ENCODE results near the gene WIPF2.

Gene WIPF2, protein sequence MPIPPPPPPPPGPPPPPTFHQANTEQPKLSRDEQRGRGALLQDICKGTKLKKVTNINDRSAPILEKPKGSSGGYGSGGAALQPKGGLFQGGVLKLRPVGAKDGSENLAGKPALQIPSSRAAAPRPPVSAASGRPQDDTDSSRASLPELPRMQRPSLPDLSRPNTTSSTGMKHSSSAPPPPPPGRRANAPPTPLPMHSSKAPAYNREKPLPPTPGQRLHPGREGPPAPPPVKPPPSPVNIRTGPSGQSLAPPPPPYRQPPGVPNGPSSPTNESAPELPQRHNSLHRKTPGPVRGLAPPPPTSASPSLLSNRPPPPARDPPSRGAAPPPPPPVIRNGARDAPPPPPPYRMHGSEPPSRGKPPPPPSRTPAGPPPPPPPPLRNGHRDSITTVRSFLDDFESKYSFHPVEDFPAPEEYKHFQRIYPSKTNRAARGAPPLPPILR

GRCh38 chr17:40218740-40219593 lies at the start of gene WIPF2:
Gene WIPF2 (plus strand): TSS chr17:40219304. CDS start chr17:40256460, 37,156 bp downstream.
- peak; percentile 96 for DNase-seq (ENCODE audit: low spot score)

DNA sequence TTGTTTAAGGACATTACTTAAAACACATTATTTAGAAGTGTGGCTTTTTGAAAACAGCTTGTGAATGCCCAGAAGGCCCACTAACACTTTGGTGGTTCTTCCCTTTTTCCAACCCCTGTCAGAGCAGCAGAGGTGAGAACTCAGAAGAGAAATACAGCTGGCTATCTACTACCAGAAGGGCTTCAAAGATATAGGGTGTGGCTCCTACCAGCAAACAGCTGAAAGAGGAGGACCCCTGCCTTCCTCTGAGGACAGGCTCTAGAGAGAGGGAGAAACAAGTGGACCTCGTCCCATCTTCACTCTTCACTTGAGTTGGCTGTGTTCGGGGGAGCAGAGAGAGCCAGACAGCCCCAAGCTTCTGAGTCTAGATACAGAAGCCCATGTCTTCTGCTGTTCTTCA lies 48.8 kb upstream of the WIPF2 start:
- no peak for DNase-seq (ENCODE audit: low spot score)

GRCh38 chr17:40171750-40172149 lies 47.4 kb upstream of the WIPF2 start:
- DNase-seq (ENCODE audit: low spot score), result no peak

DNA sequence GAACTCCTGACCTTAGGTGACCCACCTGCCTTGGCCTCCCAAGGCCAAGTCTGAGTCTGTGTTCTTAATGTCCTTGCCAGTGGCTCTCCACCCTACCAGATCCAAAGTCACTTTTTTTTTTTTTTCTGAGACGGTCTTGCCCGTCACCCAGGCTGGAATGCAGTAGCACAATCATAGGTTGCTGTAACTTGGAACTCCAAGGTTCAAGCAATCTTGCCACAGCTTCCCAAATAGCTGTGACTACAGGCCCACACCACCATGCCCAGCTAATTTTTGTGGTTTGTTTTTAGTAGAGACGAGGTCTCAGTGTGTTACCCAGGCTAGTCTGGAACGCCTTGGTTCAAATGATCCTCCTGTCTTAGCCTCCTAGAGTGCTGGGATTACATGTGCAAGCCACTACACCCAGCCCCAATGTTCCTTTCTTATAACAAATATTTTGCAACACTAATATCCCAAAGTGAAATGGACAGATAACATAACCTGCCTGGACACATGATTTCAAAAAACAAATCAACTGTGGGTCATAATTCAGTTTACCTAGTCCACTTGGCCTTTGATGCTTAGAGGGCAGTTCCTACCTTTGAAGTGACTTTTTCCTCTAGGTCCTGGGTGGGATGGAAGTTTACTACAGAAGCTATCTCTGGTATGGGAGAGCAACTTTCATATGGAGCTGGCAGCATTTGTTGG lies 45.9 kb upstream of the WIPF2 start:
- DNase-seq (ENCODE audit: low spot score), result no peak

GRCh38 chr17:40173778-40174135 lies 45.3 kb upstream of the WIPF2 start:
- DNase-seq (ENCODE audit: low spot score), result no peak

DNA sequence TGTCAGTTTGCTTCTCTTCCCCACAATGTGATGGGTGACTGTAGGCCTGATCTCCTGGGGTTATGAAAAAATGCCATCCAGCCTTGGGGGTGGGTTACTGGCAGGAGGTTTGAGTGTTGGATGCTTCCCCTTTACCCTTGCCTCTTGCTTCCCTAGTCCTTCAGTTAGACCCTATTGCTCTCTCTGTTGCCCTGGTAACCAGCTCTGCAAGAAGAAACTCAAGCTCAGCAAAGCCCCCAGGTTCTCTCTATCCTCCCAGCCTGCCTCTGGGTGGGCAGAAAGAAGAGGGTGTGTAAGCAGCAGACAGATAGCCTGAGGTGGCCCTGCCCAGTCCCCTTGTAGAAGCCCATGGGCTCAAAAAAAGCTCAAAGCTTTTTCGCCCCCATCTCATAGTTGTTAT lies 44.6 kb upstream of the WIPF2 start:
- no peak for DNase-seq (ENCODE audit: low spot score)

DNA sequence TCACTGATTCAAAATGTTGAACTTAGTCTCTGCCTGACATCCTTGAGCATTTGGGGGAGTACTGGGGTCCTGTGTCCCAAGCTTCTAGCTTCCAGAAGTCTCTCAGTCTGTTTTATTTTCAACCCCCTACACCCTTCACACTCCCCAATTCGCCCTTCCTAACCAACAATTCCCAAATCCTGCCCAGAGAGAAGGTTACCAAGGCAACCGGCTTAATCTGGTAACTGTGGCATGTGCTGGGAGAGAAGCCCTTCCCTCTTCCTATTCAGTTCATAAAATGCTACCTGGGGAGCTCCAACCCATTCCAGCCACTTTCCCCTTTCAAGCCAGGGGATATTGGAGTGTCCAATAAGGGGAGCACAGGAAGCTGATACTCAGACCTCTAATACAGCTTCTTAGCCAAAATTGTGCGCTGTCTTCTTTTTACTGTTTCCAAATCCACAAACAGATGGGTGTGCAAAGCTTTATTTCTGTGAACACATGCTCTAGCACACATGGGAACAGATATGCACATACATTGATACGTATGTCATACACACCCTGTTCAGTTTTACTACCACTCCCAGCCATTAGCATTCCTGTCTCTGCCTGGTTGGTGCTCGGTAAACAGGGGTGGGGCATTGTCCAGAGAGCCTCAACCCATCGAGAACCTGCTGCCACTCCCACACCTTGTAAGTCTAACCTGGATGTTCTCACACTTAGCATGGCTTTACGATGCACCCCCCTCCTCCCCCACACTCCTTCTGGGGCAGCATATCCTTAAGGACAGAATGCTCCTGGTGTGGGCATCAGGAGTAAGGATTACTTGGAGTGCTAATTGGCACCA lies 43.0 kb upstream of the WIPF2 start:
- DNase-seq (ENCODE audit: low spot score), result no peak

DNA sequence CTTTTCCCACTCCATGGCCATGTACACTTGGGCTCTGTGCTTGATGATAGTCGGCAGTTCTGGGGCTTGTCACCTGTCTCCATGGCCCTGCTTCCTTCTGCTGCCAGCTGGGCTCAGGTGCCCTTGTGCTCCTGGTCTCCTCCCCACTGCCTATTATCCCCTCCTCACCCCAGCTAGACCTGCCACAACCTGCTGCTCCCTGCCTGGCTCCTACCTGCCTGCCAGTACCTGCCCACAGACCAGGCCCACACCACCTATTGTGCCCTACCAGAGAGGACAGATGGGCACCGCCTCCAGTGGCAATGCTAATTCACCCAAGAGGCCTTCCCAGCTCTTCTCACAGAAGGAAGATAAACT lies 42.4 kb upstream of the WIPF2 start:
- DNase-seq (ENCODE audit: low spot score), result no peak

DNA sequence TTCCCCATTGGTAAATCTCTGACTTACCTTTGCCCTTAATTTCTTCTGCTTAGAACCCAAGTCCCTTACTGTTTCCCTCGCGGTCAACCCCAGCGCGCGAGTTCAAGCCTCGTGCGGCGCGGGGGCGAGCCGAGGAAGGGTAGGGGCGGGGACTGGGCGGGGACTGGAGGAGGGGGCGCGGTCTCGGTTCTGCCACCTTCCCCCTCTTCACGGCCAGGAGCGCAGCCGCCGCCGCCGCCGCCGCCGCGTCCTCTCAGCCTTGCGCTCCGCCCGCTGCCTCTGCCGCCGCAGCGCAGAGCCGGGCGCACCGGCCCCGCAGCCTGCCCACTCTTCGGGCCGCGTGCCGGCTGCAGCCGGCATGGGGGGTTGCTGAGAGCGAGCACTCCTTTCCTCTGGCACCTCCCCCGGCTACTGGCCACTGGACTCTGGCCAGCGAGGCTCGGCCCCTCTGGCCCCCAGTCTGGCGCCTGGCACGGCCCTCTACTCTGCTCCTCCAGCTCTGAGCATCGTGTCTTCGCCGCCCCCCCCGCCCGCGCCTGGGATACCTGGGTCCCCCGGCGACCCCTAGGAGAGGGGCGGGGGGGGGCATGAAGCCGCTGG lies 41.7 kb upstream of the WIPF2 start, which contains the start of gene RAPGEFL1:
Gene RAPGEFL1, plus strand, starts transcription at position 196 of the 600 bp plus-strand sequence. Its CDS starts 392 bp downstream, at position 588.
- peak; percentile 84 for DNase-seq (ENCODE audit: low spot score)

- DNase-seq (ENCODE audit: low spot score), result no peak
Measured at GRCh38 chr17:40178021-40178601, 41.0 kb upstream of the WIPF2 start.

DNA sequence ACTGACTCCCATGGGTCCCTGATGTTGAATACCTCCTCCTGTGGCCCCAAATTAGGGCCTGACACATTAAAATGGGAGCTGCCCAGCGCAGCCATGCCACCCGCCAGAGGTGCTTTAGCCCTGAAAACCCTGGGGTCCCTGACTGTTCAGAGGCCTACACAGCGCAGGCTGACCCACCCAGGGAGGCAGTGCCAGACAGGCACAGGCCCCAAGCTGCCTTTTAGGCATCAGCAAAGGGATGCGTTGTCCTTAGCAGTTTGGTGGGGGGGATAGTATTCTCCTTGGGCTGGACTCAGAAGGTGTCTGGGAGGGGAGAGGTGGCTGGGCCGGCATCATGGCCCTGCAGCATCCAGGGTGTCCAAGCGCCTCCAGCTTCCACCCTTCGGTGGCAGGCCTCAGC lies 40.4 kb upstream of the WIPF2 start:
- no peak for DNase-seq (ENCODE audit: low spot score)

- no peak for DNase-seq (ENCODE audit: low spot score)
Measured at GRCh38 chr17:40179923-40180659, 39.0 kb upstream of the WIPF2 start.

DNA sequence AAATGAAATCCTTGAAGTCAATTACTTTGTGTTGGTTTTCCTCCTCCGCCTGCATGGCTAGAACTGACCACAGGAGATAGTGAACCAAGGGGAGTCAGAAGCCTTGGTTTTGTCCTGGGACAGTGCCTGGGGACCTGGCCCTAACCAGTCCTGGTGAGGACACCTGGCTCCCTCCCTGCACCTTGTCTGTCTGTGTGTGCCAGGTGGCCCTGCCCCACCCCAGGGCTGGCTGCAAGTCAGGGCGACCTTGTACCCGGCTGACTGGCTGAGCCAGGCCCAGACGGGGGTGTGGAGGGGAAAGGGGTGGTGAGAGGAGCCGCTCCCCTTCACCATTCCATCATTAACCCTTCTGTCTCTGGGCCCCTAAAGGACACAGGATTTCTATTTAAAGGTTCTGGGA lies 38.4 kb upstream of the WIPF2 start:
- DNase-seq (ENCODE audit: low spot score), result no peak

DNA sequence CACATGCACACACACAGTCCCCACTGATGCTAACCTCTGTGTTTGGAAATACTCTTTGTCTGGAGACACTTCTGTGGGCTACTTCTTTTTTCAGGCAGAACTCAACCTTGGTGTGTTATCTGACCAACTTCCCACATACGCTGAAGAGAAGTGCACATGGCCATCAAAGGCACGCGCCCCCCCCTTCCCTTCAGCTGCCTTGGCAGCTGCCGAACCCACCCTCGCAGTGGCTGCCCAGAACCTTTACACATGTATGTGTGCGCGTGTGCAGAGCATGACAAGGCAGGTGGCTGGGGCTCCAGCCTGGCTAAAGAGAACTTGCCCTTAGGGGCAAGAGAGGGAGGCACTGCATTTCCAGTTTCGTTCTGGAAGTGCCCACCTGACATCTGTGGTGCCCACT lies 37.9 kb upstream of the WIPF2 start:
- DNase-seq (ENCODE audit: low spot score), result no peak

DNA sequence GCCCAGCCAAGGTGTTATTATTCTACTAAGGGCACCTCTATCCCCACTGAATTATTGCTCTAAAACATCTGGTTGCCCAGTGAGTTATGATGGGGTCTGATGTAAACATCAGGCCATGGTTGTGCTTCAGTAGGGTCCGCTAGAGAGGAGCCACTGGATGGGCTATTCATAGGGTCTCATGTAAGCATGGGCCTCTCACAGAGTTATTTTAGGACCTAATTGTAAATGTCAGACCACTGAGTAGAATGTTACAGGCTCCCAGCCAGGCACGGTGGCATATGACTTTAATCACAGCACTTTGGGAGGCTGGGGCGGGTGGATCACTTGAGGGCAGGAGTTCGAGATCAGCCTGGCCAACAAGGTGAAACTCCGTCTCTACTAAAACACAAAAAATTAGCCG lies 36.5 kb upstream of the WIPF2 start:
- no peak for DNase-seq (ENCODE audit: low spot score)

- DNase-seq (ENCODE audit: low spot score), result no peak
Measured at GRCh38 chr17:40187238-40187637, 31.9 kb upstream of the WIPF2 start.

DNA sequence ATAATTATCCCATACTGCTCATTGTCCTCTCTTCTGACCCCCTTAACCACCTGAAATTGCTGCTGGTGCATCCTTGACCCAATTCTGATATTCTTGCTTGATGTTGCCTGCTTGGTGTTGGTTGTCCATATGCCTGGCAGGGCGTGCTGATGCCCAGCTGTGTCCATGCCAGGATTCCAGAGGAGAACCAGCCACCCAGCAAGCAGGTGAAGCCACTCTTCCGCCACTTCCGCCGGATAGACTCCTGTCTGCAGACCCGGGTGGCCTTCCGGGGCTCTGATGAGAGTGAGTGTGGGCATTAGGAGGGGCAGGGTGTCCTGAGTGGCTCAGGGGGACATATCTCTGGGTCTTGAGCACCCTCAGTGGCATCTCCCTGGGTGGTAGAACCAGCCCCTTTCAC lies 30.4 kb upstream of the WIPF2 start:
- no peak for DNase-seq (ENCODE audit: low spot score)

GRCh38 chr17:40190197-40191021 lies 28.7 kb upstream of the WIPF2 start:
- no peak for DNase-seq (ENCODE audit: low spot score)
